Raji (cell line): ENCODE results near the gene COA1.

ENCODE experiments used
- POLR2A ChIP-seq: IDR thresholded peaks from 2 replicates; pipeline ENCODE4 v1.6.1; 2011; ENCODE audit warnings: low read depth, low read length, control low read depth; ENCODE audit not compliant: insufficient read depth

Gene COA1

DNA sequence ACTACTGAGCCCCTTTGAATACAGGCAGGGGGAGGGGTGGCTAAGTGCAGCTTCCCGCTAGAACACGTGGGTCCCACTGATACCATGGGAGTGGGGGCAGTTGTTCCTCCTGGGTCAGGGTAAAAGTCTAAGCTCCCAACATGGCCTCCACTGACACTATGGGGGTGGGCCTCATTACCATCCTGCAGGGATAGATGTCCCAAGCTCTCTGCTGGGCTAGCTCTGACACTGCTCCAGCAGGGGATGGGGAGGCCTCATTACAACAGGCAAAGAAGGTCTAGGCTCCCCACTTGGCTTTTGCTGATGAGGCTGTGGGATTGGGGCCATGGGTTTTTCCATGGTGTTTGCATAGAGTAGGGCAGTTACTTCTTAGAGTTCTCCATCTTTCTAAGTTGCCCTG lies 94.9 kb downstream of the COA1 start:
- TF ChIP-seq POLR2A: no peak

DNA sequence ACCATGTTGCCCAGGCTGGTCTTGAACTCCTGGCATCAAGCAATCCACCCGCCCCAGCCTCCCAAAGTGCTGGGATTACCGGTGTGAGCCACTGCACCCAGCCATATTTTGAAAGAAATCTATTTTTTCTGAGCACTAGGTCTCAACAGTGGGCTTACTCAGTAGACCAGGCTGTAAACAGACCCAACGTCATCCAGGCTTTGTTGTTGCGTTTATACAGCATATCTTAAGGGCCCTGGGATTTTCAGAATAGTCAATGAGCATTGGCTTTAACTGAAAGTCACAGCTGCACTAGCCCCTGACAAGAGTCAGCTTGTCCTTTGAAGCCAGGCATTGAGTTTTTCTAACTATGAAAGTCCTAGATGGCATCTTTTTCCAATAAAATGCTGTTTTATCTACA lies 96.6 kb downstream of the COA1 start:
- TF ChIP-seq POLR2A: no peak

DNA sequence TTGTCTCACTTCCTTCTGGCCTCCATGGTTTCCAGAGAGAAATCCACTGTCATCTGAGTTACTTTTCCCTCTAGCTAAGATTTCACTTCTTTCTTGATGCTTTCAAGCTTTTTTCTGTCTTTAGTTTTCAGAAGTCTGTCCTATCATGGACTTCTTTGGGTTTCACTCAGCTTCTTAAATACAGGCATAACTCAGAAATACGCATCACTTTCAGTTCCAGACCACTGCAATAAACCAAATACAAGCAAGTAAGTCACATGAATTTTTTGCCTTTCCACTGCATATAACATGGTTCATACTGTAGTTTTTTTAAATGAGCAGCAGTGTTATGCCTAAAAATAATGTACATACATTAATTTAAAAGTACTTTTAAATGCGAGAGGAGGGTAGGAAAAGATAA lies 97.8 kb downstream of the COA1 start:
- no peak for TF ChIP-seq POLR2A

DNA sequence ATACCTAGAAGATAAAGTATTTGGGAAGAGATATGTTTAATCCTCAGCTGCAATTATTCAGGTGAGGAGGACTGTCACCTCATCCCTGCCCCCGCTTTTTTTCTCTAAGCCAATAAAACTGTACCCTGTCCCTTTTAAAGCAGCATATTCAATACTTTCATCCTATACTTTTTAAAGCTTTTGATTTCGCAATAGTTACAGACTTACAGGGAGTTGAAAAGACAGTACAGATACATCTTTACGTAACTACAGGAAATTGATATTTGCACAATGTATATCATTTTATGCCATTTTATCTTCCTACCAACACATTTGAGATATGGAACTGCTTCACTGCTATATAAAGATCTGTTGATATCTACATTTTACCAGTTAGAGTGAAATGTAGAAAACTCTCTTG lies 98.8 kb downstream of the COA1 start:
- TF ChIP-seq POLR2A: no peak

DNA sequence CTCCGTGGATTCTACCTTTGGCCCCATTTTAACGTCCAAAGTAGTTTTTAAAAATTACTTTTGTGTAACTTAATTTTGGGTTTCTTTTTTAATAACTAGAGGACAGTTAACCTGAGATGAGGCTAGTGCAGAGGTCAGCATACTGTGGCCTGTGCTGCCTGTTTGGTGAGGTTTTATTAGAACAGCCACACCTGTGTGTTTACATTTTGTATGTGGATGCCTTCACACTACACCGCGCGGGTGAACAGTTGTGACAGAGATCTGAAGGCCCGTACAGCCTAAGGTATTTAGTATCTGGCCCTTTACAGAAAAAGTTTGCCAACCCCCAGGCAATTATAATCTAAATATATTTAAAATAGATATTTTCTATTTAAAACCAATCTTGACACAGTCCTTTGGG lies 99.5 kb downstream of the COA1 start:
- no peak for TF ChIP-seq POLR2A

DNA sequence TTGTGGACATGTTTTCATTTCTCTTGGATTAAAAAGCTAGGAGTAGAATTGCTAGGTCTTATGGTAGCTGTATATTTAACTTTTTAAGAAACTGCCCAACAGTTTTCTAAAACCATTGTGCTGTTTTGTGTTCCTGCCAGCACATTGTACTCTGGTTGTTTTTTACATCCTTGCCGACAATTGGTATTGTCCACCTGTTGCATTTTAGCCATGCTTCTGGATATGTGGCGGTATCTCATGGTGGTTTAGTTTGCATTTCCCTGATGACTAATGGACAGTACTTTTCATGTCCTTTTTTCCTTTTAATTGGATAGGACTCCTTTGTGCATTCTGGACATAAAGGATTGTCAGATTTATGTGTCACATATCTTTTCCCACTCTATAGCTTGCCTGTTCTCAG lies 100.9 kb downstream of the COA1 start:
- TF ChIP-seq POLR2A: no peak

DNA sequence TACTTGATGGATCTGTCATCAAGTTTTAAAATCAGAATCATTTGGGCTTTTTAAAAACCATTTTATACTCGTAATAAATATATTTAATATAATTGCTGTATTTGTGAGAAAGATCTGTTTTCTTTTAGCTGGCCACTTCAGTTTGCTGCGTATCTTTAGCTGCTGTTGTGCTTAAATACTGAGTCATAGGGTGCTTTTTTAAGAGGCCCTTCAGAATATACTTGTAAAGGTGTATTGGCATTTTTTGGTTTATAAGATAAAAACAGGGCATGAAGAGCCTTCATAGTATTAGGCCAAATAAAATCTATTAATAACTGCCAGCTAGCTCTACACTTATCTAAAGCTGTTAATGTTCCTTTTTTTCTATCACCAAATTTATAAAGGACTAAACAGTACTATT lies 102.6 kb downstream of the COA1 start:
- TF ChIP-seq POLR2A: no peak

DNA sequence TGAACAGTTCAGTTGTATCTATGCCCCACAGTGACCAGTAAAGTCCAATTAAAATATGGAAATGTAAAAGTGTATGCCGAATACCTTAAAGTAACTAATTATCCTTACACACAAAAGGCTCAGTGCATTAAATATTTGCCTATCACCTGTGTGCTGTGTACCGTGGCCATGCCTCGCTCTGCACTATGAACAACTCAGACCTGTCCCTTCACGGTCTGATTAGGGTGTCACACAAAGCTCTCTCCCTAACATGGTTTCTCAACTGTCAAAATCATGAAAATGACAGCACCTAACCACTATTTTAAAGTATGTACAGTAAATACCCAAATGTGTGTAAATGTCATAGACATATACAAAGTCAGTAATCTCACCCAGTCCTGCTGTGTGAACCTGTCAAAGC lies 103.3 kb downstream of the COA1 start:
- no peak for TF ChIP-seq POLR2A

DNA sequence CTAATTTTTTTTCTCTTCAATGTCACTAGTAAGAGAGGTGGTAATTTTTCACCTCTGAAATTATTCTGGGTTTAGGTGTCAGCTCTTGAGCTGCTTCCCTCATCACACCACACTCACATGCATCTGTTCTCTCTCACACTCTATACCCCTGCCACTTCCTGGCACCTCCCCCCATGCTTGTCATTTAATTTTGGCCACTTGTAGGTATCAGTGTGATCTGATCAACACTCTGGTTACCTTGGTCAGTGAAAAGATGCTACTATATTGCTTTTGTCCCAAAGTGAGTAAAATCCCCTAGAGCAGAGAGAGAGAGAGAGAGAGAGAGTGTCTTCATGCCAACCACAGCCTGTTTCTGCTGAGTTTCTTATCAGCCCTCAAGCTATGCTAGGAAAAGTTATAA lies 103.9 kb downstream of the COA1 start:
- TF ChIP-seq POLR2A: no peak

DNA sequence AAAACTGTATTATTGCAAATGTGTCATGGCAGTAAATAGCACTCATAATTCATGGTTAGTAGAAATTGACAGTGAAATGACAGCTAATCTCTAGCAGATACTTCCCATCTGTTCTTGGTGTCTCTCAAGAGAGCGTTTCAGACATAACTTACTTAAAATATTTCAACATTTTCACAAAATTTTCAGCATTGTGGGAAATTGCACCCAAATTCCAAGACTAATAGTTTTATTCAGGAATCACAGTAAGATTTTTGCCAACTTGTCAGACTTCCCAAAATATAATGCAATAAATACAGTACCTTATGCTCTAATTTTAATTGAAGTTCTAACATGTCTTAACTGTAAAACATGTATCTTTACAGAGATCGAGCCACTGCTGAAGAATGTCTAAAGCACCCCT lies 105.2 kb downstream of the COA1 start:
- no peak for TF ChIP-seq POLR2A

DNA sequence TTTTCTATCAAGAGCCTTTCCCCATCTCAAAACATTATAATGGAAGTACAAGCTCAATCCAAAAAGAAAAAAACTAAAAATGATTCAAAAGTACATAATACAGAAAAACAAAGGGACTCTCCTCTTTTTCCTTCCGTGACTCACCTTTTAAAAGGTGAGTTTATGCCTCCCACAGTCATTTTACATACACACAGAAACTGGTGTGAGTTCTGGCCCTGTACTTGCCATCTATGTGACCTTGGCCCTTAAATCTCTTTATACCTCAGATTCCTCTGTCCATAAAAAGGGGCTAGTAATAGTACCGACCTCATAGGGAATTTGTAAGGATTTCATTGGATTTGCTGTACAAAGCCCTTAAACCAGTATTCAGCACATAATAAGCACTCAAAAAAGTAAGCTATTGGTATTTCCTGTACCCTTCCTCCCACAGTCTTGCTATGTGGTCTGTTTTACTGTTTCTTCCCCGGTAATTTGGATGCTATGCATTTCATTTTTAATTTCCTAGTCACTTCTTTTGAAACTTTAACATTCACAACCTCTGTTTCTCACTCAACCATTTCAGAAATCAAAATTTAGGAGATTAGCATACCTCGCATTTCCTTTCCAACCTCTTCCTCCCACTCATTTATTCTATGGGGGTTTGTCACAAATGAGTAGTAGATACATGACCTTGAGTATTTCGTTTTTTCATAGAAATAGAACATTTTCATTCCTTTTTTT lies 107.4 kb downstream of the COA1 start:
- no peak for TF ChIP-seq POLR2A

DNA sequence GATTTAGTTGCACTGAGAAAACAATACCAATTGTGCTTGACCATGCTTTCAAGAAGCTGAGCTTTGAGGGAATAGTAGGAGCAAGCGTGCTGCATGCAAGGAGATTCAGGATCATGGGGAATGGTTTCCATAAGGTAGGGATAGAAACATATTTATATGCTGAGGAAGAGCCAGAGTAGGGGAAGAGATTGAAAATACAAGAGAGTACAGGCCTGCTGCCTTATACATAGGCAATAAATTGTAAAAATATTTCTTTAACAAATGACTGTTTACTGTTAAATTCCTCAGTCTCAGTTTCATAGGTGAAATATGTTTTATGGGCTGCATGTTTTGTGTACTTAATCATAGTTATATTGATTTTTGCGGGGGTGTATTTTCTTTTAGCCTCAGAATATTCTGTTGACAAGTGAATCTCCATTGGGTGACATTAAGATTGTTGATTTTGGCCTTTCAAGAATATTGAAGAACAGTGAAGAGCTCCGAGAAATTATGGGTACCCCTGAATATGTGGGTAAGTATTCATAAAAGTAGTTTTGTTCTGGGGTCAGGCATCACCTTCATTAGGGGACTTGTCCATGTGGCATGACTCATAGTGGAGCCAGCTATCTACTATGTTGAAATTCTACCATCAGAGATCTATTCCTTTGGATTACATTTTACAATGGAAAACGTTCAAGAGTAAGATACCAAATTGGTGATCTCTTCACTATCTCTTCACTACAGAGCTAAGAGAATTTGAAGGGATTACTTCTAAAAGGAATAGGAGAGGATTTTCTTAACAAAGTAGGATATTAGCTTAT lies 109.9 kb downstream of the COA1 start:
- no peak for TF ChIP-seq POLR2A

DNA sequence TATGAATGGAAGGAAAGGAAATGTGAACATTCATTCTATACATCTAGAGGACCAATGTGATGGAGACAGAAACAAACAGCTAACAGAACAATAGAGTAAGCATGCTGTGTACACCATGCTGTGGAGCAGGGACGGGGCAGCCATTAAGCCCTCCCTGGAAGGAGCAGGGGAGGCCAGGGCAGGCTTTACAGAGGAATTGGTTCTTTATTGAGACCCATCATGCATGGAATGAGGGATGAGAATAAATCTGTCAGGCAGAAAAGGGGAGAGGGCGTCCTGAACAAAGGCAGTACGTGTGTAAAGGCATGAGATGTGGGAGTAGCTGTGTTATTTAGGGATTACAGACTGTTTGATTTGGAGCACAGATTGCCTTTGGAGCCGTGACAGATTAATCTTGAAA lies 111.2 kb downstream of the COA1 start:
- no peak for TF ChIP-seq POLR2A

DNA sequence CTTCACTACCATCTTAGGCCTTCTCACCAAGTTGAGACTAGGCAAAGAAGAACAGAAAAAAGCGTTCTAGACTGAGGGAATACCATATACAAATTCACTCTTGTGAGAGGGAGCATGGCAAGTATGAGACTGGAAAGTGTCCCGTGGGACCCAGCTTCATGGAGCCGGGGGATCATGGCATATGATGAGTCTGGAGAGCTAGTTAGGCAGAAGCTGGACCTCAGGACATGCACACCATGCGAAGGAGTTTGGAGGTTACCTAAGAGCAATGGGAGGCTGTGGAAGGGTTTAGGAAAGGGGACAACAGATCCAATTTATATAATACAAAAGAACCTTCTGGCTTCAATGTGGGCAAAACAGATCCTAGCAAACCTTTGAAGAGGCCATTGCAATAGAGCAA lies 112.3 kb downstream of the COA1 start:
- no peak for TF ChIP-seq POLR2A

DNA sequence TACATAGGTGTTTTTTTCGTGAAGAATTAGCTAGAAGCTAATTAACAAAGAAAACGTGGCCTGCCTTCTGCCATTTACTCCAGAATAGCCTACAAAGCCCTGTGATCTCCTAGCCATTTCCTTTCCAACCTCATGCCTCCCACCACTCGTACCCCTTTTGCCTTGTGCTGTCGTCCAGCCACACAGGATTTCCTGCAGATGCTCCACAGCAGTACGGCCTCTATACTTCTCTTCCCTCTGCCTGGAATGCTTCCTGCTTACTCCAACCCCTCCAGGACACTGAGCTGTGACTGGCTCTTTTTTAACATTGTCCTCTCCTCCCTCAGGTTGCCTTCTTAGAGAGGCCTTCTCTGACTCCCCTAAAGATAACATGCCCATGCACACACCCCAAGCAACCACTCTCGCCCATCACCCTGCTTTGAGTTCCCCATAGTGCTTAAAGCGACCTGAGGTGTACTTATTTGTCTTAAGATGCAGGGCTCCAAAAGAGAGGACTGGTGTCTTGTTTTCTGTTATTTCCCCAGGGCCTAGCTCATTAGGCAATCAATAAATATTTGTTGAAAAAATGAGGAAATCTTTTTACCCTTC lies 113.7 kb downstream of the COA1 start:
- TF ChIP-seq POLR2A: no peak
